Cardiac fibroblast (primary cell): ENCODE measurements around the gene RARRES2.
A peak's percentile ranks its signal among the peaks of the same experiment; 100 is the strongest.
"Not testable (repeated sequence)": the region's sequence is repeated elsewhere in the genome, so short reads cannot be mapped to it uniquely, and the experiment has no call there.

Source experiments
- DNase-seq, 2 donors: peaks; one replicate each; pipeline versions ENCODE4 v3.0.0 to v3.0.0-alpha.2; 2010; ENCODE audit warnings: low read depth in 2 of 2
- H3K4me3 ChIP-seq, 2 donors: replicated peaks in 1 of 2; 1 replicate in 1 of 2; 2 replicates in 1 of 2; pipeline ENCODE4 v1.5.1; 2011; ENCODE audit warnings: low read depth in 2 of 2, low read length in 2 of 2, mild to moderate bottlenecking in 2 of 2, moderate library complexity in 1 of 2
- TF ChIP-seq, protein P1 (sequence below): IDR thresholded peaks from one replicate; pipeline ENCODE4 v1.5.1; 2011; ENCODE audit warnings: low read depth, mild to moderate bottlenecking, low read length, inconsistent platforms

Gene RARRES2

DNA sequence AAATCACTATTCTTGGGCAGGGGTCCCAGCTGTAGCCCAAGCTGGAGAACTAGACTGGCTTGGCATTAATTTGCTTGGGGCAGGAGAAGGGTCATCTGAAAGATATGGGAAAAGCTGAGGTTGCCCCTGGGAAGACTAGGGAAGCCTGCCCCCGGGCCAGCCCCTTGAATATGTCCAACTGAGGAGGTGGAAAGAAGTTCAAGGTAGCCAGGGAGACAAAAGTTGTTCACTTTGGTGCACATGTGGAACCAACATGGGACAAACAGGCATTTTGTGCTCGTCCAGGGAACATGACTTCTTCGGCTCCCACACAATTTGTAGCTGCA lies 19.7 kb downstream of the RARRES2 start:
- no peak for DNase-seq
- no peak overlapping the region for H3K4me3 ChIP-seq
- TF ChIP-seq, protein P1, sequence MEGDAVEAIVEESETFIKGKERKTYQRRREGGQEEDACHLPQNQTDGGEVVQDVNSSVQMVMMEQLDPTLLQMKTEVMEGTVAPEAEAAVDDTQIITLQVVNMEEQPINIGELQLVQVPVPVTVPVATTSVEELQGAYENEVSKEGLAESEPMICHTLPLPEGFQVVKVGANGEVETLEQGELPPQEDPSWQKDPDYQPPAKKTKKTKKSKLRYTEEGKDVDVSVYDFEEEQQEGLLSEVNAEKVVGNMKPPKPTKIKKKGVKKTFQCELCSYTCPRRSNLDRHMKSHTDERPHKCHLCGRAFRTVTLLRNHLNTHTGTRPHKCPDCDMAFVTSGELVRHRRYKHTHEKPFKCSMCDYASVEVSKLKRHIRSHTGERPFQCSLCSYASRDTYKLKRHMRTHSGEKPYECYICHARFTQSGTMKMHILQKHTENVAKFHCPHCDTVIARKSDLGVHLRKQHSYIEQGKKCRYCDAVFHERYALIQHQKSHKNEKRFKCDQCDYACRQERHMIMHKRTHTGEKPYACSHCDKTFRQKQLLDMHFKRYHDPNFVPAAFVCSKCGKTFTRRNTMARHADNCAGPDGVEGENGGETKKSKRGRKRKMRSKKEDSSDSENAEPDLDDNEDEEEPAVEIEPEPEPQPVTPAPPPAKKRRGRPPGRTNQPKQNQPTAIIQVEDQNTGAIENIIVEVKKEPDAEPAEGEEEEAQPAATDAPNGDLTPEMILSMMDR, result no peak

DNA sequence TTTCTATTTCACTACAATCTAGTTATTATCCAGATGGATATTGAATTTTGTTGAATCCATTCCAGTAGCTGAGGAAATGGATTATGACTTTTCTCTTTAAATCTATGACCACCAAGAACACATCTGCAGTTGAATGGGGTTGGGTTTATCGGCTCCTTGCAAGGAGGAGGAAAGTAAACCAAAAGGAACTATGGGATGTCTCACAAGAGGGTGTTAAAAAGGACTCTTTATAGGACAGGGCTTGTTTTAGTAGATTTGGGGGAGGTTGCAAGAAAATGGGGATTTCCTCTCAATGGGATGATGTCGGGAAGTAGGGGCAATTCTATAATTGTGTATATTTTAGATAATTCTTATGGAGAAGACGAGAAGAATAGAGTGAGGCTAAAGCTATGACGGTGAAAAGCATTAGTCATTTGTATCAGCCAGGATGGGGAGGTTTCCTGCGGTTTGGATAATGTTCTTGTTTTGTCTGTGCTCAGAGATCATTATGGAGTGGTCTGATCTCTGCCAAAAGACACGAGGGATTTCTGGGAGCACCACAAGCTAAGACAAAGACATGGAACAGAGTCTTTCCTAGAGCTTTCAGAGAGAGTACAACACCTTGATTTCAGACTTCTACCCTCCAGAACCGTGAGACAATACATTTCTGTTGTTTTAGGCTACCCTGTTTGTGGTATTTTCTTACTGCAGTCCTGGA lies 23.5 kb downstream of the RARRES2 start:
- peak; percentile 83 to 91 for DNase-seq
- TF ChIP-seq, protein P1, result no peak
- H3K4me3 ChIP-seq, result no peak overlapping the region

DNA sequence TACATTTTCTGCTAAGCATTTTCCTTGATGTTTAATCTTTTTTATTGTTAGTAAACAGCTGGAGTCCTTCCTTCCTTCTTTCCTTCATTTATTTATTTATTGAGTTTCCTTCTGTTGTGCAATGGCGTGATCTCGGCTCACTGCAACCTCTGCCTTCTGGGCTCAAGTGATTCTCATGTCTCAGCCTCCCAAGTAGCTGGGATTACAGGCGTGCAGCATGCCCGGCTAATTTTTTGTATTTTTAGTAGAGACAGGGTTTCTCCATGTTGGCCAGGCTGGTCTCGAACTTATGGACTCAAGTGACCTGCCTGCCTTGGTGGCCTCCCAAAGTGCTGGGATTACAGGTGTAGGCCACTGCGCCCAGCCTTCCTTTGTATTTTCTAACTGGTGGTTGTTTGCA lies 24.4 kb downstream of the RARRES2 start:
- H3K4me3 ChIP-seq, DNase-seq: not testable (repeated sequence)

DNA sequence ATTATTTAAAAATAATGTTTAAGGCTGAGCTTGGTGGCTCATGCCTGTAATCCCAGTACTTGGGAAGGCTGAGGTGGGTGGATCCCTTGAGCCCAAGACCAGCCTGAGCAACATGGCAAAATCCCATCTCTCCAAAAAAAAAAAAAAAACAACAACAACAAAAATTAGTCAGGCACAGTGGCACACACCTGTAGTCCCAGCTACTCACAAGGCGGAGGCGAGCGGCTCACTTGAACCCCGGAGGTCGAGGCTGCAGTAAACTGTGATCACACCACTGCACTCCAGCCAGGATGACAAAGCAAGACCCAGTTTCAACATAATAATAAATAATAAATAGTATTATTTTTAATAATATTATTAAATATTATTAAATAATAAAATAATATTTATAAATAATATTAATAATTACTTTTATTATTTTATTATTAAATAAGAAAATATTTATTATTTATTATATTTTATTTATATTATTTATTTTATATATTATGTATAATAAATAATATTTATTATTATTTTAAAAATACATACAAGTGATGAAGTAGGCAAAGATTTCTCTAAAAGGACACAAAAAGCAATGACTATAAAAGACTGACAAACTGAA lies 26.7 kb downstream of the RARRES2 start:
- no peak for DNase-seq
- TF ChIP-seq, protein P1, result no peak
- H3K4me3 ChIP-seq, result no peak overlapping the region

DNA sequence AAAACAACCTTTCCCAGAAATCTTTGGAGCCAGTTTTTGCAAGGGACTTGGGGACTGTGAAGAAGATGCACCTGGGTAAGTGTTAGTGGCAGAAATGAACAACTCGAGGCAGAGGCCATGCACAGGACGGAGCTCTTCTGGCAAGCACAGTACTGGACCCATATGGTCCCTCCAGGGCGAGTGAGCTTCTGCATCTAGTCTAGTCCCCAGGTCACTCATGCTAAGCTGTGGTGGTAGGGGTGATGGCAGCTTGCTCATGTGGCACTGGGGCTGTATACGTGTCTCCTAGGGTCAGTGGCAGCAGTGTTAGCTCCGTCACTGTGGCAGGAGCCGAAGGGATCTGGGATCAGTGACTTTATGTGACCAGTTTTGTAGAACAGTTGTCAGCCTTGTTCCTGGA lies 27.6 kb downstream of the RARRES2 start:
- TF ChIP-seq, protein P1, result no peak
- DNase-seq, result no peak
- no peak overlapping the region for H3K4me3 ChIP-seq

DNA sequence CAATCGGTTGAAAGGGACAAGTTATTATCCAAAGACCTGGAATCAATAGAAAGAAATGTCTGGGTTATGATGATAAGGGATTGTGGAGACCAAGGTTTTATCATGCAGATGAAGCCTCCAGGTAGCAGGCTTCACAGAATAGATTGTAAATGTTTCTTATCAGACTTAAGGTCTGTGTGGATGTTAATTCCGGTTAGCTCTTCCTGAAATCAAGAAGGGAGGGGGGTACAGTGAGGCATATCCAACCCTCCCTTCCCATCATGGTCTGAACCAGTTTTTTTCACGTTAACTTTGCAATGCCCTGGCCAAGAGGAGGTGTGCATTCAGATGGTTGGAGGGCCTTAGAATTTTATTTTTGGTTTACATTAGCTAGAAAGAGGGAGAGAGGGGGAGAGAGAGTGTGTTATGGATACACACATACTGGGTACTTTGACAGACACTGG lies 28.0 kb downstream of the RARRES2 start:
- no peak overlapping the region for H3K4me3 ChIP-seq
- DNase-seq, result no peak
- TF ChIP-seq, protein P1, result no peak

DNA sequence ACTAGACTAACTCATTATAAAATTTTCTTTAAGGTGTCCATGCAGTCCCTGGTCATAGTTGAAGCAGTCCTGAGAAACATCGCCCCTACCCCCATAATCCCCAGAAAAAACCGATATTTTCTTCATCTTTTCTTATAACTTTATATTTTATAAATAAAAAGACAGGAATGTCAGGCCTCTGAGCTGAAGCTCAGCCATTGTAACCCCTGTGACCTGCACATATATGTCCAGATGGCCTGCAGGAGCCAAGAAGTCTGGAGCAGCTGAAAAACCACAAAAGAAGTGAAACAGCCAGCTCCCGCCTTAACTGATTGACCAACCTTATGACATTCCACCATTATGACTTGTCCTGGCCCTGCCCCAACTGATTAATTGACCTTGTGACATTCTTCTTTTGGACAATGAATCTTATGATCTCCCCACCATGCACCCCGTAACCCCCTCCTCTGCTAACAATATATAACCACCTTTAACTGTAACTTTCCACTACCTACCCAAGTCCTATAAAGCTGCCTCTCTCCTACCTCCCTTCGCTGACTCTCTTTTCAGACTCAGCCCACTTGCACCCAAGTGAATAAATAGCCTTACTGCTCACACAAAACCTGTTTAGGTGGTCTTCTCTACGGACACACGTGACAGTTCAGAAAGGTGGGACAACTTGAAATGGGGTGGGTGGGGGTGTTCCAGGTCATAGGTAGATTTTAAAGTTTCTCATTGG lies 28.6 kb downstream of the RARRES2 start:
- not testable (repeated sequence) for H3K4me3 ChIP-seq
- peak; percentile 34 to 69 for DNase-seq
